ENCODE measurements around the gene TPCN1.

DNA sequence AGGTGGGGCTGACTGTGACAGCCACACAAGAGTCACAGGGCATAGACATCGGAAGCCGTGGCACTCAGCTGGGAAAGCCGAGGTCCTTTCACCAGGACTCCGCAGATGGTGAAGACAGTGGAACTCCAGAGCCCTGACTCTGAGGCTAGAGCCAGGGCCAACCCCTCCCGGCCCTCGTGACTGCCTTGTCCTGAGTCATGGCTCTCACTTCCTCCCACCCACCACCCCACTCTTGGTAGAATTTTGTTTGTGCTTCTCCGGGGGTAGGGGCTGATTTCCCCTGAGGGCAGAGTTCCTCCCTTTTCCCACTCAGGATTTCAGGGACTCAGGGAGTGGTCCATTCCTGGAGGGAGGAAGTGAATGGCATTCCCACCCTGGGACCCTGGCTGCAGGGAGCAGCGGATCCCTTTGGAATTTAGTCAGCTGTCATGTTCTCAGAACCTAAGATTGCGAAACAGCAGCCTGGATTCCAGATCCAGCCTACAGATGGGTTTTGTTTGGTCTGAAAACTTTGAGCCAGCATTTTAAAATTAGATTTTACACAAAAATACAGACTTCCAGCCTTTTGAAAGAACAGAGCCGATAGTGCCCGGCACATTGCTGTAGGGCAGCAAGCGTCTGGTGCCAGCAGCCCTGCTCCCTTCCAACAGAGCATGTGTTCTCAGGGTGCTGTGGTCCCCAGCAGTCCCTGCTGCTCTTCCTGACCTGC lies 50.7 kb downstream of the TPCN1 start:
- TF ChIP-seq, protein P1, sequence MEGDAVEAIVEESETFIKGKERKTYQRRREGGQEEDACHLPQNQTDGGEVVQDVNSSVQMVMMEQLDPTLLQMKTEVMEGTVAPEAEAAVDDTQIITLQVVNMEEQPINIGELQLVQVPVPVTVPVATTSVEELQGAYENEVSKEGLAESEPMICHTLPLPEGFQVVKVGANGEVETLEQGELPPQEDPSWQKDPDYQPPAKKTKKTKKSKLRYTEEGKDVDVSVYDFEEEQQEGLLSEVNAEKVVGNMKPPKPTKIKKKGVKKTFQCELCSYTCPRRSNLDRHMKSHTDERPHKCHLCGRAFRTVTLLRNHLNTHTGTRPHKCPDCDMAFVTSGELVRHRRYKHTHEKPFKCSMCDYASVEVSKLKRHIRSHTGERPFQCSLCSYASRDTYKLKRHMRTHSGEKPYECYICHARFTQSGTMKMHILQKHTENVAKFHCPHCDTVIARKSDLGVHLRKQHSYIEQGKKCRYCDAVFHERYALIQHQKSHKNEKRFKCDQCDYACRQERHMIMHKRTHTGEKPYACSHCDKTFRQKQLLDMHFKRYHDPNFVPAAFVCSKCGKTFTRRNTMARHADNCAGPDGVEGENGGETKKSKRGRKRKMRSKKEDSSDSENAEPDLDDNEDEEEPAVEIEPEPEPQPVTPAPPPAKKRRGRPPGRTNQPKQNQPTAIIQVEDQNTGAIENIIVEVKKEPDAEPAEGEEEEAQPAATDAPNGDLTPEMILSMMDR (IDR thresholded peaks at IDR 0.05) = no peak
- TF ChIP-seq POLR2AphosphoS5 (IDR thresholded peaks at IDR 0.05) = peak; percentile 63 to 83 (median 71)

All from breast epithelium (tissue), 3 donors.